CD14-positive monocyte (primary cell): ENCODE results near the gene MARCHF3. TPM values are rescaled to one million over a fixed set of nuclear protein-coding genes. Genes with fewer than 3 reads are reported as not detected.
A peak's percentile ranks its signal among the peaks of the same experiment; 100 is the strongest.

Experiments used
- DNase-seq, 3 donors: peaks; one replicate each; pipeline ENCODE4 v3.0.0-alpha.2; 2011 to 2022
- H2AFZ ChIP-seq: 2 replicates; pipeline ENCODE4 v1.6.0; 2012; ENCODE audit warnings: mild to moderate bottlenecking, low read depth, low read length, inconsistent platforms; ENCODE audit not compliant: insufficient read depth, poor library complexity, severe bottlenecking
- H3K27ac ChIP-seq, 2 donors: 1 replicate in 1 of 2; 2 replicates in 1 of 2; pipeline ENCODE4 v1.5.1; 2012 to 2013; ENCODE audit warnings: low read length in 2 of 2, control low read depth in 1 of 2, inconsistent platforms in 1 of 2, low read depth in 1 of 2, mild to moderate bottlenecking in 1 of 2
- H3K27me3 ChIP-seq, 2 donors: one replicate each; pipeline versions ENCODE4 v1.6.0 to v1.6.1; 2011 to 2013; ENCODE audit warnings: low read length in 2 of 2; ENCODE audit not compliant: control insufficient read depth in 2 of 2, insufficient read depth in 2 of 2
- H3K36me3 ChIP-seq, 2 donors: replicated peaks in 1 of 2; 1 replicate in 1 of 2; 2 replicates in 1 of 2; pipeline versions ENCODE4 v1.5.1 to v1.6.1; 2012 to 2013; ENCODE audit warnings: low read length in 2 of 2, control low read depth in 1 of 2, inconsistent platforms in 1 of 2, mild to moderate bottlenecking in 1 of 2; ENCODE audit not compliant: insufficient read depth in 2 of 2, control insufficient read depth in 1 of 2
- H3K4me1 ChIP-seq, 2 donors: 1 replicate in 1 of 2; 2 replicates in 1 of 2; pipeline versions ENCODE4 v1.5.1 to v1.6.1; 2012 to 2013; ENCODE audit warnings: low read length in 2 of 2, control low read depth in 1 of 2, inconsistent platforms in 1 of 2, mild to moderate bottlenecking in 1 of 2, moderate library complexity in 1 of 2; ENCODE audit not compliant: insufficient read depth in 2 of 2, control insufficient read depth in 1 of 2
- H3K4me2 ChIP-seq: replicated peaks from 2 replicates; pipeline ENCODE3; 2012; ENCODE audit warnings: low read length, moderate library complexity, mild to moderate bottlenecking; ENCODE audit not compliant: poor library complexity, severe bottlenecking; ENCODE audit errors: extremely low read depth
- H3K4me3 ChIP-seq, 3 experiments: fragments of 200-600 bp in 1 of 3; sonication (generic) in 1 of 3; replicated peaks in 1 of 3; 1 replicate in 2 of 3; 2 replicates in 1 of 3; pipeline ENCODE4 v1.5.1; 2011 to 2013; ENCODE audit warnings: low read length in 3 of 3, mild to moderate bottlenecking in 3 of 3, control low read depth in 2 of 3, low read depth in 2 of 3, inconsistent platforms in 1 of 3, moderate library complexity in 1 of 3
- H3K79me2 ChIP-seq: 2 replicates; pipeline ENCODE4 v1.6.0; 2012; ENCODE audit warnings: mild to moderate bottlenecking, control low read depth, inconsistent platforms, low read length, moderate library complexity; ENCODE audit not compliant: insufficient read depth
- H3K9ac ChIP-seq: 2 replicates; pipeline ENCODE4 v1.6.0; 2017; ENCODE audit warnings: low read length, mild to moderate bottlenecking; ENCODE audit not compliant: insufficient read depth, poor library complexity, severe bottlenecking
- H3K9me3 ChIP-seq, 2 donors: replicated peaks in 1 of 2; 1 replicate in 1 of 2; 2 replicates in 1 of 2; pipeline versions ENCODE4 v1.5.1 to v1.6.1; 2012 to 2013; ENCODE audit warnings: low read length in 2 of 2, control low read depth in 1 of 2; ENCODE audit not compliant: control insufficient read depth in 1 of 2, insufficient read depth in 1 of 2
- H4K20me1 ChIP-seq: 2 replicates; pipeline ENCODE4 v1.6.0; 2012; ENCODE audit warnings: mild to moderate bottlenecking, low read length, control low read depth, moderate library complexity; ENCODE audit not compliant: insufficient read depth
- H3K27ac Mint-ChIP-seq, 7 donors: one replicate each; pipeline ENCODE4 v1.8.0; 2020; ENCODE audit warnings: mild to moderate bottlenecking in 7 of 7, mixed read lengths in 7 of 7, moderate library complexity in 6 of 7, inconsistent platforms in 2 of 7
- H3K27me3 Mint-ChIP-seq, 3 donors: one replicate each; pipeline ENCODE4 v1.8.0; 2021 to 2022; ENCODE audit warnings: low read depth in 3 of 3, mild to moderate bottlenecking in 3 of 3, mixed read lengths in 3 of 3, moderate library complexity in 3 of 3, inconsistent platforms in 1 of 3
- H3K36me3 Mint-ChIP-seq, 2 donors: one replicate each; pipeline ENCODE4 v1.8.0; 2020; ENCODE audit warnings: mixed read lengths in 2 of 2, inconsistent platforms in 1 of 2, mild to moderate bottlenecking in 1 of 2
- H3K4me1 Mint-ChIP-seq: one replicate; pipeline ENCODE4 v1.8.0; 2020; ENCODE audit warnings: mild to moderate bottlenecking, mixed read lengths
- H3K4me3 Mint-ChIP-seq, 2 donors: one replicate each; pipeline ENCODE4 v1.8.0; 2020; ENCODE audit warnings: mild to moderate bottlenecking in 2 of 2, mixed read lengths in 2 of 2, moderate library complexity in 1 of 2
- H3K9me3 Mint-ChIP-seq, 7 donors: one replicate each; pipeline ENCODE4 v1.8.0; 2020 to 2022; ENCODE audit warnings: mixed read lengths in 7 of 7, mild to moderate bottlenecking in 6 of 7, moderate library complexity in 6 of 7, inconsistent platforms in 2 of 7
- WGBS: methylation state at CpG from one replicate; pipeline ENCODE4 v1.1.5; 2013; ENCODE audit warnings: missing lambda C conversion rate; ENCODE audit not compliant: insufficient coverage; 5-methylcytosine and 5-hydroxymethylcytosine counted together
- intact Hi-C, 2 donors: fragments of 100-400 bp; cut with micrococcal nuclease; formaldehyde crosslinking; loops; one replicate each; pipeline versions ENCODE4 v1.15.0 to v1.15.1; 2023
- polyA plus RNA-seq, 3 donors: library from polyadenylated mRNA; depleted of rRNA in 1 of 3; unstranded in 2 of 3; stranded (reverse) in 1 of 3; fragments of 300-500 nt in 2 of 3; fragments of >200 nt in 1 of 3; fragmentation: Illumina TruSeq in 2 of 3; gene quantifications; 1 replicate in 2 of 3; 2 replicates in 1 of 3; pipeline ENCODE4 v1.2.3, GENCODE V29; 2012 to 2021
- TF ChIP-seq, protein P1 (sequence below): fragments of 200-600 bp; IDR thresholded peaks from one replicate; pipeline ENCODE4 v1.8.0; 2022; ENCODE audit warnings: antibody characterized with exemption, mild to moderate bottlenecking

MARCHF3 gene
- polyA plus RNA-seq, 3 donors = 0.88 to 1.6 (median 0.96) TPM

DNA sequence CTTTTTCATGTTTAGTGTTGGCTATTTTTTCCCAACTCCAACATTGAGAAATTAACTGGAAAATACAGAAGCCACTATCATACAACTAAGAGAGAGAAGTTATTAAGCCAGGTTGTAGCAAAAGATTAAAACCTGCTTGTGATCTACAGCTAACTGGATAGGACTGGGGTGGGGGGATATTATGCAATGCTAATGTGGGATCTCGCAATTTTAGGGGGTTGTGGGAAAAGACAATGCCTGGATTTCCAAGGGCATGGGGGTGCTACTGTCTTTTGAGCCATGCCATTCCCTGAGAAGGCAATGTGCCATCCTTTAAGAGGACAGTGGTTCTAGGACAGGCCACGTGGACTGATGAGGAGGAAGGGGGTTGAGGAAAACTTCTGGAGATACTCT, 46.5 kb downstream of the MARCHF3 start:
- H3K79me2 ChIP-seq = no peaks in the 10 kb centered on the region
- H3K36me3 ChIP-seq = no peaks in the 10 kb centered on the region
- H4K20me1 ChIP-seq = no peaks in the 10 kb centered on the region
- TF ChIP-seq, protein P1, sequence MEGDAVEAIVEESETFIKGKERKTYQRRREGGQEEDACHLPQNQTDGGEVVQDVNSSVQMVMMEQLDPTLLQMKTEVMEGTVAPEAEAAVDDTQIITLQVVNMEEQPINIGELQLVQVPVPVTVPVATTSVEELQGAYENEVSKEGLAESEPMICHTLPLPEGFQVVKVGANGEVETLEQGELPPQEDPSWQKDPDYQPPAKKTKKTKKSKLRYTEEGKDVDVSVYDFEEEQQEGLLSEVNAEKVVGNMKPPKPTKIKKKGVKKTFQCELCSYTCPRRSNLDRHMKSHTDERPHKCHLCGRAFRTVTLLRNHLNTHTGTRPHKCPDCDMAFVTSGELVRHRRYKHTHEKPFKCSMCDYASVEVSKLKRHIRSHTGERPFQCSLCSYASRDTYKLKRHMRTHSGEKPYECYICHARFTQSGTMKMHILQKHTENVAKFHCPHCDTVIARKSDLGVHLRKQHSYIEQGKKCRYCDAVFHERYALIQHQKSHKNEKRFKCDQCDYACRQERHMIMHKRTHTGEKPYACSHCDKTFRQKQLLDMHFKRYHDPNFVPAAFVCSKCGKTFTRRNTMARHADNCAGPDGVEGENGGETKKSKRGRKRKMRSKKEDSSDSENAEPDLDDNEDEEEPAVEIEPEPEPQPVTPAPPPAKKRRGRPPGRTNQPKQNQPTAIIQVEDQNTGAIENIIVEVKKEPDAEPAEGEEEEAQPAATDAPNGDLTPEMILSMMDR = no peak
- Mint-ChIP-seq H3K9me3 (peaks cover 0 to 2% (median 0%) of the 10 kb centered on the region in 7 donors), H3K4me3 (no peak overlapping the region), H3K36me3 (no peaks in the 10 kb centered on the region), H3K27me3 (no peaks in the 10 kb centered on the region), H3K4me1 (peaks cover 20% of the 10 kb centered on the region), H3K27ac (no peak overlapping the region)
- H3K27ac ChIP-seq = no peak overlapping the region
- WGBS = 38% methylated on average over 1 of the region's 2 CpGs
- no peaks in the 10 kb centered on the region for H3K27me3 ChIP-seq
- no peak overlapping the region for H2AFZ ChIP-seq
- no peaks in the 10 kb centered on the region for H3K4me1 ChIP-seq
- DNase-seq = no peak
- H3K9me3 ChIP-seq = no peaks in the 10 kb centered on the region
- no peak overlapping the region for H3K4me3 ChIP-seq
- no peak overlapping the region for H3K9ac ChIP-seq
- no peak overlapping the region for H3K4me2 ChIP-seq
- intact Hi-C loops = no loop called here

DNA sequence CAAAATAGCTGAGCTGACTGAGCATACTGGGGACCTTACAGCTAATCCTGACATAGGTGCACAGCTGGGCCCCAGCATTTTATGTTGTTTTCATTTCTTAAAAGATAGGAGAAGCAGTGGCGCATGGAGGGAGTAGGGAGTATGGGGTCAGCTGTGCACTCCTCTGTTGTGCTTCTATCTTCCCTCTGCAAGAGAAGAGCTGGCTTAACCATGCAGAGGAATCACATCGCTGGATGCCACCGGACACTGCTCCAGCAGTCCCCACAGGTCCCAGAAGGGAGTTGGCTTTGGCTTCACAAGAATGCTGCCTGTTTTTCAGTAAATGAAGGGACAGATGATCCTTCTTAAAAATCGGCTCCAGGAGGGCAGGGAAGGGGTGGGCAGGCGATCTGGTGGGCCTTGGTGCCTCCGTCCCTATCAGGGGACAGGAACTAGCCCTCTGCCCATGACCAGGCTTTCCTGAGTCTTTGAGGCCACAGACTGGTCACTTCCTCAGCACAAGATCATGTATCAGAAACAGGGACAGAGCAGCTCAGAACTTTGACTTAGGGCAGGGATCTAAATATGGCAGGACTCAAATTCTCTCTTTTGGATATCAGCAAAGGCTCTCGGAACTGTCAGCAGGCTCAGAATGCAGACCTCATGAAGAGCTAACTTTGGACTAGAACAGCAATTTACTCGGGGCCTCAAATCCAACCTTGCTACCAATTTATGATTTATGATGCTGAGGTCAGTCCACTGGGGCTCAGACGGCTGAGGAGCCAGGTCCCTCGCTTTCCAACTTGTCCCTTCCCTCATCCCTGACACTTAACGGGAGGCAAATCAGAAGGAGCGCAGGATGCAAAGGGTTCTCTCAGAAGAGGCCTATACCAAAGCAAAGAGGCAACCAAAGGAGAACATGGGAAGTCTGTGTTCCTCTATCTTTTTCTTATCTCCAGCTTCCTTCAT, 47.2 kb downstream of the MARCHF3 start:
- no peak overlapping the region for H3K27ac ChIP-seq
- no peak overlapping the region for H3K9ac ChIP-seq
- Mint-ChIP-seq H3K4me1 (peaks cover 18% of the 10 kb centered on the region), H3K27me3 (no peaks in the 10 kb centered on the region), H3K36me3 (no peaks in the 10 kb centered on the region), H3K9me3 (peaks cover 0 to 2% (median 0%) of the 10 kb centered on the region in 7 donors), H3K4me3 (no peak overlapping the region), H3K27ac (peak overlapping the region in 1 of 7 donors; percentile 44)
- H3K4me2 ChIP-seq = no peak overlapping the region
- no peaks in the 10 kb centered on the region for H4K20me1 ChIP-seq
- no peaks in the 10 kb centered on the region for H3K79me2 ChIP-seq
- H3K4me1 ChIP-seq = no peaks in the 10 kb centered on the region
- H2AFZ ChIP-seq = no peak overlapping the region
- no peaks in the 10 kb centered on the region for H3K9me3 ChIP-seq
- H3K4me3 ChIP-seq = no peak overlapping the region
- no peak for DNase-seq
- WGBS = 88% methylated on average over 7 of the region's 12 CpGs
- H3K27me3 ChIP-seq = no peaks in the 10 kb centered on the region
- intact Hi-C loops = no loop called here
- TF ChIP-seq, protein P1 = no peak
- no peaks in the 10 kb centered on the region for H3K36me3 ChIP-seq
